ENCODE results near the gene ST8SIA4.

GRCh38 chr5:100771181-100771580 lies 131.9 kb downstream of the ST8SIA4 start:
- TF ChIP-seq, protein P1, sequence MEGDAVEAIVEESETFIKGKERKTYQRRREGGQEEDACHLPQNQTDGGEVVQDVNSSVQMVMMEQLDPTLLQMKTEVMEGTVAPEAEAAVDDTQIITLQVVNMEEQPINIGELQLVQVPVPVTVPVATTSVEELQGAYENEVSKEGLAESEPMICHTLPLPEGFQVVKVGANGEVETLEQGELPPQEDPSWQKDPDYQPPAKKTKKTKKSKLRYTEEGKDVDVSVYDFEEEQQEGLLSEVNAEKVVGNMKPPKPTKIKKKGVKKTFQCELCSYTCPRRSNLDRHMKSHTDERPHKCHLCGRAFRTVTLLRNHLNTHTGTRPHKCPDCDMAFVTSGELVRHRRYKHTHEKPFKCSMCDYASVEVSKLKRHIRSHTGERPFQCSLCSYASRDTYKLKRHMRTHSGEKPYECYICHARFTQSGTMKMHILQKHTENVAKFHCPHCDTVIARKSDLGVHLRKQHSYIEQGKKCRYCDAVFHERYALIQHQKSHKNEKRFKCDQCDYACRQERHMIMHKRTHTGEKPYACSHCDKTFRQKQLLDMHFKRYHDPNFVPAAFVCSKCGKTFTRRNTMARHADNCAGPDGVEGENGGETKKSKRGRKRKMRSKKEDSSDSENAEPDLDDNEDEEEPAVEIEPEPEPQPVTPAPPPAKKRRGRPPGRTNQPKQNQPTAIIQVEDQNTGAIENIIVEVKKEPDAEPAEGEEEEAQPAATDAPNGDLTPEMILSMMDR (IDR thresholded peaks at IDR 0.05 in 4 of 5, conservative IDR thresholded peaks at IDR 0.05 in 1 of 5), result no peak
- no peak for TF ChIP-seq POLR2A (IDR thresholded peaks at IDR 0.05)

All from gastrocnemius medialis (tissue), 4 donors.